DMS 273 treated with DMSO at 0.1 percent for 48 hours (cell line): Measurements from ENCODE around the gene GNAT1.

Source experiments
- DNase-seq: peaks from one replicate; lab custom pipeline; 2025; lab: John Stamatoyannopoulos, UW

GNAT1 gene

DNA sequence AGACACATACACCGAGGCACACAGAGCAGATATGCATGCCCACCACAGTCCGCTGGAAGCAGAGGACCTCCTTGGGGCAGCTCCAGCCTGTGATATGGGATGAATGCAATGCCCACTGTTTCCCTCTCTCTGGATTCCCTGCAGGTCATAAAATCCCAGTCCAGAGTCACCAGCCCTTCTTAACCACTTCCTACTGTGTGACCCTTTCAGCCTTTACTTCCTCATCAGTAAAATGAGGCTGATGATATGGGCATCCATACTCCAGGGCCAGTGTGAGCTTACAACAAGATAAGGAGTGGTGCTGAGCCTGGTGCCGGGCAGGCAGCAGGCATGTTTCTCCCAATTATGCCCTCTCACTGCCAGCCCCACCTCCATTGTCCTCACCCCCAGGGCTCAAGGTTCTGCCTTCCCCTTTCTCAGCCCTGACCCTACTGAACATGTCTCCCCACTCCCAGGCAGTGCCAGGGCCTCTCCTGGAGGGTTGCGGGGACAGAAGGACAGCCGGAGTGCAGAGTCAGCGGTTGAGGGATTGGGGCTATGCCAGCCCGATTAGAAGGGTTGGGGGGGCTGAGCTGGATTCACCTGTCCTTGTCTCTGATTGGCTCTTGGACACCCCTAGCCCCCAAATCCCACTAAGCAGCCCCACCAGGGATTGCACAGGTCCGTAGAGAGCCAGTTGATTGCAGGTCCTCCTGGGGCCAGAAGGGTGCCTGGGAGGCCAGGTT is at the start of gene GNAT1:
Gene GNAT1 (plus strand): TSS at position 675 of the 725 bp plus-strand sequence. CDS start 116 bp downstream, outside the sequence.
- no peak for DNase-seq

- no peak for DNase-seq
Observed at GRCh38 chr3:50146316-50146901, 45.0 kb upstream of the GNAT1 start.

GRCh38 chr3:50147016-50147415 is 44.4 kb upstream of the GNAT1 start:
- no peak for DNase-seq

DNA sequence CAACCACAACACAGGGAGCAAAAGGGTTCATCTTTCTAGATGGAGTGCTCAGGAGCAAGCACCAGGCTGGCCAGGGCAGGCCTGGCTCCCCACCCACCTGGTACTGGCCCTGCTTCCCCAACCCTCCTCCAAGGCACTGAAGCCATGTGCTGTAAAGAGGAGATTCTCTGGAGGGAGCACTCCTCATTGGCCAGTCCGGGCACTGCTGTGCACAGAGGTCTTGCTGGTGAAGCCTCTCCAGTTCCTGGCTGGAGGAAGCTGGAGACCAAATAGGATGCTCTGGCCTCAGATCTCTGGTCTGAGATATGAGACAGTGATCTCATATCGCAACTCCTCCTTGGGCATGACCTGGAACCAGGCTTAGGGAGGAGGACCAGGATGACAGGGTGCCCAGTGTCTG is 44.0 kb upstream of the GNAT1 start:
- DNase-seq, result no peak

DNA sequence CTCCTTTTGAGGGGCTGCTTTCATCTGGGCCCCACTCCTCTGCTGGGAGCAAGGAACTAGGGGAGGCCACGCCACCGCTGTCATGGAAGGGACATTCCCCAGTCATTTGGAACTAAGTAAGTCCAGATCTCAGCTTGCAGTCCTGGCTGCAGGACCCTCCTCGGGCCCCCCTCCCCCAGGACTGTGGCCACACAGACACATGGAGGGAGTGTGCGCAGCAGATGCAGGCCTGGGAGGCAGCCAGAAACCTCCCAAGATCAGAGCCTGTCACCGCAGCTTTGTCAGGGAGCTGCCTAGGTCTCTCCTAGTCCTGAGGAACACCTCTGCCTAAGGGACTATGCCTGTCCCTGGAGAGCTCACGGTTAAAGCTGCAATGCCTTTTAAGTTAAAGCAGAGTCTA is 43.5 kb upstream of the GNAT1 start:
- no peak for DNase-seq

DNA sequence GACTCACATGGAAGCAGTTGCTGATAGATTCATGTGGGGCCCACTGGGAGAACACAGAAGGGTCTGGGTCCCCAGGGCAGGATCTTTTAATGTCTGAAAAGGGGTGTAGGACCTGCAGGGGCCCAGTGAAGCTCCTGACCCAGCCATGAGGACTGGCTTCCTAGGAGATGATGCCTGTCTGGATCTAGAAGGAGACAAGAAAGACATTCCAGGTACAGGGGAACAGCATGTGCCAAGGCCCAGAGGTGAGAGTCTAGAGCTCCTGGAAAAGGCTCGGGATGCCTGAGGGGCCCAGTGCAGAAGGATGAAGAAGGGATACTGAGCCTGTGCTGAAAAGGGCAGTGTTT is 41.0 kb upstream of the GNAT1 start:
- DNase-seq, result no peak

GRCh38 chr3:50150863-50151686 is 40.3 kb upstream of the GNAT1 start:
- no peak for DNase-seq

- DNase-seq, result no peak
Observed at GRCh38 chr3:50151728-50152127, 39.7 kb upstream of the GNAT1 start.

GRCh38 chr3:50153782-50154475 is 37.5 kb upstream of the GNAT1 start:
- no peak for DNase-seq

DNA sequence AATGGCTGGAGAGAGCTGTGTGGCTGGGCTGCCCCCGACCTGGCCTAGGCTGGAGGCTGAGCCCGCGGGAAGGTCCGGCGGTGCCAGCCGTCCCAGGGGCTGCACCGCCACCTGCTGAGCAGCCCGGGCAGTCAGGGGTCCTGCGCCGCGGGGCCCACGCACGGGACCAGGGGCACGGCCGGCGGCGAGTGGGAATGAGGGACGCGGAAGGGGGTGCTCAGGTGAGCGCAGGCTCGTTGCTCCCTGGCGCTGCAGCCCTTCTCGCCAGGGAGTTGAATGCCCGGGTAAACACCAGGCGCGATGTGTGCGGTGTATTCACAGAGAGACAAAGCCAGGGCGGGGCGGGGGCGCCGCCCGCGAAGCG is 37.0 kb upstream of the GNAT1 start:
- no peak for DNase-seq

GRCh38 chr3:50154840-50155490 is 36.4 kb upstream of the GNAT1 start, which contains the start of gene SEMA3F:
Gene SEMA3F, plus strand, starts transcription at chr3:50155324. Its CDS starts 4,299 bp downstream, at chr3:50159623.
- no peak for DNase-seq

- no peak for DNase-seq
Observed at GRCh38 chr3:50155491-50155878, 35.9 kb upstream of the GNAT1 start.

DNA sequence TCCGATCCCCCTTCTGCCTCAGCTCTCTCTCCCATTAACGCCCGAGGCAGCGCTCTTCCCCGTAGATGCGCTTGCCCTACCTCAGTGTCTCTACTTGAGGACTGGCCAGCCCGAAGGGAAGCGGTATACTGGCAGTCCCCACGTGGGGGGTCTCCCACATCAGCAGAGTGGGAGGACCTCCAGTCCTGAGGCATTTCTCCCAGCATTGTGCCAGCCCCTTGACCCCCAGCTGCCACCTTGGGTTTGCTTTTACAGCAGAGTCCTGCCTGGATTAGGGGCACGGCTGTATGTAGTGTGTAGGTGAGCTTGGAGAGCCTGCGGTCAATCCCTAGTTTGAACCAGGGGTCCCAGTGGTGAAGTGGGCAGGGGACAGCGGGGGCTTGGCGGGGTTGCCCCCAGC is 35.5 kb upstream of the GNAT1 start:
- no peak for DNase-seq

- DNase-seq, result no peak
Observed at GRCh38 chr3:50156549-50157493, 34.6 kb upstream of the GNAT1 start.

DNA sequence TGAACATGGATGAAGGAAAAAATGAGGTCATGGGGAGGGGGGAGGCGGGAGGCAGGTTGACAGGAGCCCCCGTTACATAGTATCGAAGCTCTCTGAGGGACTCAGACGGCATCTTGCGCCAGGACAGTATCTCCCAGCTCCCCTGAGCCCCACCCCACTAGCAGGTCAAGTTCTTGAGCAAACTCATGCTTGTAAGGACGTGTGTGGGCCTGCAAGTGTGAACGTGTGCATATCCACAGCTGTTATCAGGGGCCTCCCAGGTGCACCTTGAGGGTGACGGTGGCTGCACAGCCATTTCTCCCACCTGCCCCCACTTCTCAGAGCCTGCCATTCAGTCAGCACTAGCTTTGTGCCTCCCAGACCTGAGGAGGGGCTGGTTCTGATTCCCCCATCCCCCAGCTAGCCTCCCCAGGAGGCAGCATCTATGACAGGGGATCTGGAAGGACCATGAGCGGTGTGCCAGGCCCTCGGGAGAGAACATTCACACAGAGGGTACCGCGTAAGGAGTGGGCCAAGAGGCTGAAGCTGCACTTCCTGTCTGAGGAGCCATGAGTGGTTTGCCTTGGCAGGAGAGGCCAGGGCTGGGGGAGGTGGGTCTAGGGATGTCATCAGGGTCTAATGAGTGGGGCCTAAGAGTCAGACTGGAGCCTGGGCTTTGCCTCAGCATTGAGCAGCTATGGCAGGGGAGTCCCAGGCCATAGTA is 33.4 kb upstream of the GNAT1 start:
- DNase-seq, result no peak

DNA sequence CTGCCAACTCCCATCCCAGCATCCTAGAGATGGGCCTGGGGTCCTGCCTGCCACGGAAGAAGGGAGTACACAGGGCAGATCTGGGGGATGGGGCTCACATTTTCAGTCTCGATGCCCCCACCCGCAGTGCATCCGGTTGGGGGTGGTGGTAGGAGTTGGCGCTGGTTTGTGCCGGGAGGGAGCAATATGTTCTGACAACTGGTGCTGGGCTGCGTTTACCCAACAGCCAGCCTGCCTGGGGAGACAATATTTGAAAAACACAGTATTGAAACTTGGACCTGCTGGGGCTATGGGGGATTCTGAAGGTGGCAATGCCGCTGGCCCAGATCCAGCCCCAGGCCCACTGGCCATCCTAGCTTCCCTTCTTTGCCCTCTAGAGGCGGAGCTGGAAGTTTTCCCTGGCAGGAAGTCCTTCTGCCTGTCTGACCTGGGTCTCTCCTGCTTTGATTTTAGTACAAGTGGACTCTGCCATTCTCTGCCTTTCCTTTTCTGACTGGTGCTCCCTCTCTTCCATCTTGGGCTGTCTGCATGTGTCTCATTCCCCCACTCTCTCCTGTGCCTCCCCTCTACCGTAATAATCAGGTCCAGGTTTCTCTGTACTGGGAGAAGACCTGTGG is 32.8 kb upstream of the GNAT1 start:
- DNase-seq, result no peak

- no peak for DNase-seq
Observed at GRCh38 chr3:50160561-50160983, 30.8 kb upstream of the GNAT1 start.

DNA sequence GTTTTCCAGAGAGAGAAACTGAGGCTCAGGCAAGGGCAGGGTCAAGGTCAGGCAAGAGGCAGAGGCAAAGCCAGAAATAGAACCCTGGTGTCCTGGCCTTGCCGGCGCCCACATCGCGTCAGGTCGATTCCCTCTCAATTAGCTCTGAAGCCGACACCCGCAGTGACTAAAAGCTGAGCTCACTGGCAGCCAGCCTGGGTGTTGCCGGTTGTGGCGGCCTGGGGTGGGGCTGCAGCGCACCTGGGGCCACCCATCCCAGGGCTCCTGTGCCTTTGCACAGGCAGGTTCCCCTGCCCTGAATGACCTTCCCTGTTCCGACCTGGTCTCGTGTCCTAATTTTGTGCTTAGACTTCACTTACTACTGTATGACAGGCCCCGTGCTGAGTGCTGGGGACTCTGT is 30.1 kb upstream of the GNAT1 start:
- DNase-seq, result no peak

- no peak for DNase-seq
Observed at GRCh38 chr3:50162034-50162883, 29.2 kb upstream of the GNAT1 start.
